Stimulated activated naive B cell treated with anti-CD40 and anti-IgM and Interleukin-4, amounts not matched to agents 10 μg/mL and 1 μg/mL and 100 μg/mL, for 72 hours (primary cell): ENCODE measurements around the gene LBHD2.
"Not testable (repeated sequence)": the region's sequence is repeated elsewhere in the genome, so short reads cannot be mapped to it uniquely, and the experiment has no call there.

Experiments used
- ATAC-seq, 2 donors: fragments of 150-1000 bp; cut with Tn5 transposase; replicated peaks; 2 replicates each; pipeline ENCODE4 v1.10.0; 2021; ENCODE audit warnings: moderate library complexity in 1 of 2
- DNase-seq: peaks from one replicate; pipeline ENCODE4 v3.0.0; 2021
- H3K27ac Mint-ChIP-seq: one replicate; pipeline ENCODE4 v1.8.0; 2022; ENCODE audit warnings: mild to moderate bottlenecking, mixed read lengths
- H3K27me3 Mint-ChIP-seq, 2 donors: one replicate each; pipeline ENCODE4 v1.8.0; 2022; ENCODE audit warnings: mixed read lengths in 2 of 2
- H3K36me3 Mint-ChIP-seq, 2 donors: one replicate each; pipeline ENCODE4 v1.8.0; 2022; ENCODE audit warnings: mixed read lengths in 2 of 2, mild to moderate bottlenecking in 1 of 2
- H3K4me1 Mint-ChIP-seq, 2 donors: one replicate each; pipeline ENCODE4 v1.8.0; 2022; ENCODE audit warnings: mixed read lengths in 2 of 2, mild to moderate bottlenecking in 1 of 2
- H3K4me3 Mint-ChIP-seq, 2 donors: one replicate each; pipeline ENCODE4 v1.8.0; 2022; ENCODE audit warnings: mild to moderate bottlenecking in 2 of 2, mixed read lengths in 2 of 2, moderate library complexity in 1 of 2
- H3K9me3 Mint-ChIP-seq, 2 donors: one replicate each; pipeline ENCODE4 v1.8.0; 2022; ENCODE audit warnings: mixed read lengths in 2 of 2, mild to moderate bottlenecking in 1 of 2

Gene LBHD2

GRCh38 chr14:103110681-103111231 is 26.7 kb downstream of the LBHD2 start:
- ATAC-seq: no peak
- no peak overlapping the region for H3K4me3 Mint-ChIP-seq
- no peaks in the 10 kb centered on the region for H3K9me3 Mint-ChIP-seq
- peaks cover 16 to 48% of the 10 kb centered on the region in 2 donors for H3K27me3 Mint-ChIP-seq
- H3K4me1 Mint-ChIP-seq: peaks cover 35 to 52% of the 10 kb centered on the region in 2 donors
- no peaks in the 10 kb centered on the region for H3K36me3 Mint-ChIP-seq
- no peak for DNase-seq
- peak overlapping the region; percentile 40 for H3K27ac Mint-ChIP-seq

- ATAC-seq: peak; percentile 50 to 60
- H3K4me1 Mint-ChIP-seq: peaks cover 39 to 51% of the 10 kb centered on the region in 2 donors
- H3K27me3 Mint-ChIP-seq: peaks cover 14 to 42% of the 10 kb centered on the region in 2 donors
- DNase-seq: no peak
- no peak overlapping the region for H3K4me3 Mint-ChIP-seq
- no peaks in the 10 kb centered on the region for H3K9me3 Mint-ChIP-seq
- H3K36me3 Mint-ChIP-seq: no peaks in the 10 kb centered on the region
- peak overlapping the region; percentile 40 for H3K27ac Mint-ChIP-seq
Observed at GRCh38 chr14:103111232-103111868, 27.3 kb downstream of the LBHD2 start.

GRCh38 chr14:103112400-103113243 is 28.6 kb downstream of the LBHD2 start:
- no peak overlapping the region for H3K4me3 Mint-ChIP-seq
- H3K4me1 Mint-ChIP-seq: peaks cover 39 to 51% of the 10 kb centered on the region in 2 donors
- ATAC-seq: no peak
- H3K9me3 Mint-ChIP-seq: no peaks in the 10 kb centered on the region
- DNase-seq: no peak
- H3K27ac Mint-ChIP-seq: no peak overlapping the region
- H3K36me3 Mint-ChIP-seq: no peaks in the 10 kb centered on the region
- peaks cover 6 to 29% of the 10 kb centered on the region in 2 donors for H3K27me3 Mint-ChIP-seq

GRCh38 chr14:103113303-103113702 is 29.3 kb downstream of the LBHD2 start:
- no peaks in the 10 kb centered on the region for H3K9me3 Mint-ChIP-seq
- no peak overlapping the region for H3K27ac Mint-ChIP-seq
- H3K36me3 Mint-ChIP-seq: no peaks in the 10 kb centered on the region
- ATAC-seq (no peak), DNase-seq (no peak)
- H3K4me3 Mint-ChIP-seq: no peak overlapping the region
- peaks cover 39 to 51% of the 10 kb centered on the region in 2 donors for H3K4me1 Mint-ChIP-seq
- peaks cover 5 to 22% of the 10 kb centered on the region in 2 donors for H3K27me3 Mint-ChIP-seq

GRCh38 chr14:103113774-103114173 is 29.8 kb downstream of the LBHD2 start:
- peaks cover 38 to 51% of the 10 kb centered on the region in 2 donors for H3K4me1 Mint-ChIP-seq
- H3K36me3 Mint-ChIP-seq: no peaks in the 10 kb centered on the region
- ATAC-seq (no peak), DNase-seq (no peak)
- no peak overlapping the region for H3K4me3 Mint-ChIP-seq
- no peak overlapping the region for H3K27ac Mint-ChIP-seq
- H3K9me3 Mint-ChIP-seq: no peaks in the 10 kb centered on the region
- peaks cover 5 to 17% of the 10 kb centered on the region in 2 donors for H3K27me3 Mint-ChIP-seq

- peaks cover 10 to 17% of the 10 kb centered on the region in 2 donors for H3K27me3 Mint-ChIP-seq
- peaks cover 33 to 47% of the 10 kb centered on the region in 2 donors for H3K4me1 Mint-ChIP-seq
- not testable (repeated sequence) for H3K27ac Mint-ChIP-seq, H3K9me3 Mint-ChIP-seq, H3K36me3 Mint-ChIP-seq
- peak overlapping the region; percentile 69 to 70 for H3K4me3 Mint-ChIP-seq
- DNase-seq (peak; percentile 51), ATAC-seq (peak; percentile 56 to 61)
Observed at GRCh38 chr14:103115086-103115679, 31.2 kb downstream of the LBHD2 start.

- Mint-ChIP-seq H3K9me3 (no peaks in the 10 kb centered on the region), H3K27ac (no peak overlapping the region), H3K36me3 (no peaks in the 10 kb centered on the region), H3K4me3 (no peak overlapping the region), H3K27me3 (peaks cover 10 to 22% of the 10 kb centered on the region in 2 donors), H3K4me1 (peaks cover 27 to 41% of the 10 kb centered on the region in 2 donors)
- no peak for ATAC-seq
- DNase-seq: no peak
Observed at GRCh38 chr14:103115845-103116572, 32.0 kb downstream of the LBHD2 start.

GRCh38 chr14:103116636-103117035 is 32.6 kb downstream of the LBHD2 start:
- H3K27me3 Mint-ChIP-seq: peaks cover 14 to 27% of the 10 kb centered on the region in 2 donors
- DNase-seq: no peak
- H3K27ac Mint-ChIP-seq: no peak overlapping the region
- no peaks in the 10 kb centered on the region for H3K36me3 Mint-ChIP-seq
- ATAC-seq: no peak
- no peaks in the 10 kb centered on the region for H3K9me3 Mint-ChIP-seq
- H3K4me1 Mint-ChIP-seq: peaks cover 23 to 40% of the 10 kb centered on the region in 2 donors
- no peak overlapping the region for H3K4me3 Mint-ChIP-seq

GRCh38 chr14:103117499-103117898 is 33.5 kb downstream of the LBHD2 start:
- H3K27ac Mint-ChIP-seq, H3K36me3 Mint-ChIP-seq, H3K4me3 Mint-ChIP-seq, ATAC-seq, H3K9me3 Mint-ChIP-seq, DNase-seq: not testable (repeated sequence)
- H3K27me3 Mint-ChIP-seq: peaks cover 19 to 30% of the 10 kb centered on the region in 2 donors
- H3K4me1 Mint-ChIP-seq: peaks cover 23 to 38% of the 10 kb centered on the region in 2 donors

GRCh38 chr14:103118018-103118662 is 34.1 kb downstream of the LBHD2 start:
- Mint-ChIP-seq H3K36me3 (no peaks in the 10 kb centered on the region), H3K9me3 (no peaks in the 10 kb centered on the region), H3K4me1 (peaks cover 19 to 39% of the 10 kb centered on the region in 2 donors), H3K27me3 (peaks cover 19 to 32% of the 10 kb centered on the region in 2 donors), H3K27ac (no peak overlapping the region), H3K4me3 (no peak overlapping the region)
- no peak for DNase-seq
- ATAC-seq: no peak

GRCh38 chr14:103118663-103119404 is 34.8 kb downstream of the LBHD2 start:
- peak overlapping the region; percentile 67 for H3K27ac Mint-ChIP-seq
- no peaks in the 10 kb centered on the region for H3K9me3 Mint-ChIP-seq
- peaks cover 18 to 41% of the 10 kb centered on the region in 2 donors for H3K4me1 Mint-ChIP-seq
- DNase-seq (no peak), ATAC-seq (no peak)
- H3K36me3 Mint-ChIP-seq: no peaks in the 10 kb centered on the region
- no peak overlapping the region for H3K4me3 Mint-ChIP-seq
- peaks cover 20 to 33% of the 10 kb centered on the region in 2 donors for H3K27me3 Mint-ChIP-seq

GRCh38 chr14:103119527-103119926 is 35.5 kb downstream of the LBHD2 start:
- peak overlapping the region; percentile 28 for H3K27ac Mint-ChIP-seq
- H3K4me1 Mint-ChIP-seq: peaks cover 22 to 43% of the 10 kb centered on the region in 2 donors

More at GRCh38 chr14:103119527-103119926, 35.5 kb downstream of the LBHD2 start:
- H3K9me3 Mint-ChIP-seq, ATAC-seq, H3K36me3 Mint-ChIP-seq, H3K4me3 Mint-ChIP-seq, DNase-seq: not testable (repeated sequence)
- peaks cover 26 to 40% of the 10 kb centered on the region in 2 donors for H3K27me3 Mint-ChIP-seq
